GM23338 (cell line): ENCODE measurements around the gene MAPKAPK3. TPM values are rescaled to one million over a fixed set of nuclear protein-coding genes. Genes with fewer than 3 reads are reported as not detected.

Source experiments
- ATAC-seq: fragments of 200-7000 bp; cut with Tn5 transposase; 3 replicates; pipeline ENCODE4 v1.9.1; 2020
- DNase-seq: peaks from one replicate; pipeline ENCODE4 v3.0.0-alpha.2; 2015; ENCODE audit warnings: low spot score
- H2AFZ ChIP-seq: fragments of 200-600 bp; sonication (generic); 2 replicates; pipeline ENCODE4 v1.8.0; 2016; ENCODE audit warnings: antibody characterized with exemption, mild to moderate bottlenecking, moderate library complexity
- H3F3A ChIP-seq: fragments of 200-600 bp; sonication (generic); replicated peaks from 2 replicates; pipeline ENCODE4 v1.8.0; 2017; ENCODE audit warnings: antibody characterized with exemption, mixed run types, low read depth
- H3K27ac ChIP-seq: fragments of 200-600 bp; sonication (generic); 2 replicates; pipeline ENCODE4 v1.6.1; 2016; ENCODE audit warnings: low read depth
- H3K27me3 ChIP-seq: fragments of 200-600 bp; sonication (generic); 2 replicates; pipeline ENCODE4 v1.8.0; 2016; ENCODE audit warnings: mild to moderate bottlenecking, mixed run types, moderate library complexity; ENCODE audit not compliant: insufficient read depth
- H3K36me3 ChIP-seq: fragments of 200-600 bp; sonication (generic); 2 replicates; pipeline ENCODE4 v1.8.0; 2016; ENCODE audit warnings: mild to moderate bottlenecking; ENCODE audit not compliant: insufficient read depth
- H3K4me1 ChIP-seq: fragments of 200-600 bp; sonication (generic); 2 replicates; pipeline ENCODE4 v1.8.0; 2016; ENCODE audit warnings: mild to moderate bottlenecking, moderate library complexity; ENCODE audit not compliant: insufficient read depth
- H3K4me2 ChIP-seq: fragments of 200-600 bp; sonication (generic); 2 replicates; pipeline ENCODE4 v1.7.1; 2017; ENCODE audit warnings: mixed run types
- H3K4me3 ChIP-seq: fragments of 200-600 bp; sonication (generic); 2 replicates; pipeline ENCODE4 v1.6.1; 2016; ENCODE audit warnings: mixed run types
- H3K79me2 ChIP-seq: fragments of 200-600 bp; sonication (generic); replicated peaks from 2 replicates; pipeline ENCODE4 v1.8.0; 2017; ENCODE audit warnings: mild to moderate bottlenecking; ENCODE audit not compliant: insufficient read depth
- H3K9me2 ChIP-seq: fragments of 200-600 bp; sonication (generic); 2 replicates; pipeline ENCODE4 v1.8.0; 2017; ENCODE audit not compliant: insufficient read depth
- H4K20me1 ChIP-seq: fragments of 200-600 bp; sonication (generic); replicated peaks from 2 replicates; pipeline ENCODE4 v1.8.0; 2017; ENCODE audit warnings: mild to moderate bottlenecking; ENCODE audit not compliant: insufficient read depth
- H3K27ac Mint-ChIP-seq: 2 replicates; pipeline ENCODE4 v1.8.0; 2020; ENCODE audit warnings: inconsistent platforms, mild to moderate bottlenecking, moderate library complexity, mixed read lengths
- H3K27me3 Mint-ChIP-seq: 3 replicates; pipeline ENCODE4 v1.8.0; 2022; ENCODE audit warnings: low read depth, mild to moderate bottlenecking, moderate library complexity, mixed read lengths, inconsistent platforms; ENCODE audit not compliant: insufficient read depth, poor library complexity
- H3K36me3 Mint-ChIP-seq: 3 replicates; pipeline ENCODE4 v1.8.0; 2021; ENCODE audit warnings: low read depth, mild to moderate bottlenecking, inconsistent platforms, moderate library complexity, mixed read lengths
- H3K4me1 Mint-ChIP-seq: 3 replicates; pipeline ENCODE4 v1.8.0; 2020; ENCODE audit warnings: mild to moderate bottlenecking, inconsistent platforms, mixed read lengths
- H3K4me3 Mint-ChIP-seq: 3 replicates; pipeline ENCODE4 v1.8.0; 2021; ENCODE audit warnings: moderate library complexity, mild to moderate bottlenecking, inconsistent platforms, mixed read lengths
- H3K9me3 Mint-ChIP-seq: 3 replicates; pipeline ENCODE4 v1.8.0; 2020; ENCODE audit warnings: moderate library complexity, mild to moderate bottlenecking, inconsistent platforms, mixed read lengths
- CREB1 ChIP-seq: fragments of 250-450 bp; sonication (Bioruptor Pico); IDR thresholded peaks from 2 replicates; pipeline ENCODE4 v1.5.0; 2020; ENCODE audit warnings: low read depth, mild to moderate bottlenecking, moderate library complexity
- CTCF ChIP-seq, 2 experiments: fragments of 200-600 bp in 1 of 2; sonication (generic) in 1 of 2; conservative IDR thresholded peaks; 2 replicates each; pipeline versions ENCODE4 v1.5.1 to v1.6.1; 2016 to 2017; ENCODE audit warnings: antibody characterized with exemption in 2 of 2, low read depth in 2 of 2, mild to moderate bottlenecking in 2 of 2, moderate library complexity in 1 of 2
- EZH2 ChIP-seq: fragments of 200-600 bp; sonication (generic); IDR thresholded peaks from one replicate; pipeline ENCODE4 v1.8.0; 2017; ENCODE audit warnings: antibody characterized with exemption, mild to moderate bottlenecking, low read depth; ENCODE audit not compliant: unreplicated experiment
- EZH2phosphoT487 ChIP-seq: fragments of 200-600 bp; sonication (generic); IDR thresholded peaks from one replicate; pipeline ENCODE4 v1.8.1; 2018; ENCODE audit warnings: antibody characterized with exemption; ENCODE audit not compliant: unreplicated experiment
- JUNB ChIP-seq: IDR thresholded peaks from one replicate; pipeline ENCODE4 v1.6.1; 2016; ENCODE audit warnings: antibody characterized with exemption; ENCODE audit not compliant: unreplicated experiment
- NANOG ChIP-seq: IDR thresholded peaks from 2 replicates; pipeline ENCODE4 v1.6.1; 2016; ENCODE audit warnings: antibody characterized with exemption, borderline replicate concordance
- POLR2AphosphoS5 ChIP-seq: IDR thresholded peaks from 2 replicates; pipeline ENCODE4 v1.6.1; 2016; ENCODE audit warnings: antibody characterized with exemption, low read depth
- REST ChIP-seq: IDR thresholded peaks from one replicate; pipeline ENCODE4 v1.6.1; 2018; ENCODE audit warnings: antibody characterized with exemption; ENCODE audit not compliant: unreplicated experiment
- STAT1 ChIP-seq: IDR thresholded peaks from one replicate; pipeline ENCODE4 v1.6.1; 2016; ENCODE audit warnings: antibody characterized with exemption; ENCODE audit not compliant: unreplicated experiment
- polyA plus RNA-seq: library from polyadenylated mRNA; unstranded; fragments of >200 nt; fragmentation: Nextera tagmentation; extraction: Ambion mirVana; gene quantifications from 2 replicates; pipeline ENCODE4 v1.2.1, GENCODE V29; 2016
- total RNA-seq: library from RNA; depleted of rRNA; stranded (reverse); fragments of >200 nt; shearing (Covaris generic); gene quantifications from 2 replicates; pipeline ENCODE4 v1.2.3, GENCODE V29; 2014
- TF ChIP-seq, protein P1 (sequence below): IDR thresholded peaks from 2 replicates; pipeline ENCODE4 v1.6.1; 2016; ENCODE audit warnings: antibody characterized with exemption
- TF ChIP-seq, protein P2 (sequence below): fragments of 250-450 bp; sonication (Bioruptor Pico); IDR thresholded peaks from 2 replicates; pipeline ENCODE4 v1.5.0; 2020; ENCODE audit warnings: mild to moderate bottlenecking, moderate library complexity

MAPKAPK3 gene
- total and polyA plus RNA-seq, 2 experiments from 2014 or later, result 16.5 to 51.1 TPM

DNA sequence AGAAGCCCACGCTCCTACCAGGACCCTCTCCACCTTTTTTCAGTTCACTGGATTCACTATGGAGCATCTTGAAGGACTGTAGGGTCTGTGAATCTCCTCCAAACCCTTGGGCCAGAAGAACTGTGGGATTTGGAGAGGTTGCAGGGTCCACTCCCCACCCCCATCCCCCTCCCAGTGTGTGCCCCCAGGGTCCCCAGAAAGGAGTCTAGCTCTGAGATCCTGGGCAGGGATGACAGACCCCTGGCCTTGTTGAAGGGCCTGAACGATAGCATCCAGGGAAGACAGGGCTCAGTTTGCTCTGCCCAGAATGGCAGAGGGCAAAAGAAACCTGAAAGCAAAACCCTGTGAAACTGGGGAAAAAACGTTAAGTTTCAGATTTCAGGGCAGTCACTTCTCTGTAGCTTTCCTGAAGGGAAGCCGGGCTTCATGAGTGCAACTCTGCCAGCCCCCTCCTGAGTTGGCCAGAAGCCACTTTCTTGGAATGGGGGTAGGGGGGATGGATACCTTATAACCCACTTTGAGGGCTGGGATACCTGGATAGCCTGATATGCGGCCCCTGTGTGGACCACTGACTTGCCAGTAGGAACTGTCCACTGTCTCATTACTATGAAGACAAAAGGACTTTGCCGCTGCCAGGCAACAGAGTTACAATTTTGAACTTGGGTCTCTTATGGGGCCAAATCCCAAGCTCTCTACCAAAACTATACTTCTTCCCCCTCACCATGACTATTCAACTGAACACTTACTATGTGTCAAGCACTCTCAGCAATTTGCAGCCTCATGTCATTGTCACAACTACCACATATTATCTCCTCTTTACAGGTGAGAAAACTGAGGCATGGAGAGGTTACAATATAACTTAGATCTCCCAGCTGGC is 3.7 kb upstream of the MAPKAPK3 start (continued):
- TF ChIP-seq REST, result no peak
- no peak for TF ChIP-seq EZH2phosphoT487
- no peak for TF ChIP-seq JUNB
- TF ChIP-seq, protein P1, sequence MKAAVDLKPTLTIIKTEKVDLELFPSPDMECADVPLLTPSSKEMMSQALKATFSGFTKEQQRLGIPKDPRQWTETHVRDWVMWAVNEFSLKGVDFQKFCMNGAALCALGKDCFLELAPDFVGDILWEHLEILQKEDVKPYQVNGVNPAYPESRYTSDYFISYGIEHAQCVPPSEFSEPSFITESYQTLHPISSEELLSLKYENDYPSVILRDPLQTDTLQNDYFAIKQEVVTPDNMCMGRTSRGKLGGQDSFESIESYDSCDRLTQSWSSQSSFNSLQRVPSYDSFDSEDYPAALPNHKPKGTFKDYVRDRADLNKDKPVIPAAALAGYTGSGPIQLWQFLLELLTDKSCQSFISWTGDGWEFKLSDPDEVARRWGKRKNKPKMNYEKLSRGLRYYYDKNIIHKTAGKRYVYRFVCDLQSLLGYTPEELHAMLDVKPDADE, result no peak

DNA sequence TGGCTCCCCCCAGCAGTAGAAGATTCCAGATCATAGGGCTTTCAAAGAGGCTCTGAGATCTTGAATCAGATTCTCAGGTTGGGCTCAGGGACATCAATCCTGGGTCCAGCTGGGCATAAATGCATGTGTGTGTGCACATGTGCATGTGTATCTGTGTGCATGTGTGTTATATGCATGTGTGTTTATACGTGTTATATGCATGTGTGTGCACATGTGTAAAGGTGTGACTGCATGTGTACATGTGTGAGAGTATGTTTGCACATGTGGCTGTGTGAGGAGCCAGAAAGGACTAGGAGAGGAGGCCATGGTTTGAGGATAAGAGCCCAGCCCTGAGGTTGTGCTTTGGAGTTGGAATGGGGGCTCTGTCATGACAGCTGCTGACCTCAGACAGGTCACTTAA is 1.8 kb upstream of the MAPKAPK3 start:
- Histone ChIP-seq H3K27me3 (peaks cover 36% of the 10 kb centered on the region), H3K36me3 (no peaks in the 10 kb centered on the region), H2AFZ (no peak overlapping the region), H3K79me2 (peaks cover 14% of the 10 kb centered on the region), H3K4me1 (peaks cover 20% of the 10 kb centered on the region), H3K4me2 (no peak overlapping the region), H3K4me3 (no peak overlapping the region), H4K20me1 (peaks cover 6% of the 10 kb centered on the region), H3K9me2 (no peaks in the 10 kb centered on the region), H3K27ac (no peak overlapping the region), H3F3A (peaks cover 14% of the 10 kb centered on the region)
- no peak for DNase-seq
- Mint-ChIP-seq H3K4me3 (no peak overlapping the region; the same call in 2 of the 3 replicates), H3K27ac (no peak overlapping the region), H3K4me1 (peaks cover 24% of the 10 kb centered on the region), H3K27me3 (peaks cover 46% of the 10 kb centered on the region), H3K9me3 (no peaks in the 10 kb centered on the region), H3K36me3 (peaks cover under 1% of the 10 kb centered on the region; the same call in 1 of the 3 replicates)
- ATAC-seq, result no peak
- no peak for TF ChIP-seq CREB1 (CRISPR knock-in tag)
- TF ChIP-seq, protein P2, sequence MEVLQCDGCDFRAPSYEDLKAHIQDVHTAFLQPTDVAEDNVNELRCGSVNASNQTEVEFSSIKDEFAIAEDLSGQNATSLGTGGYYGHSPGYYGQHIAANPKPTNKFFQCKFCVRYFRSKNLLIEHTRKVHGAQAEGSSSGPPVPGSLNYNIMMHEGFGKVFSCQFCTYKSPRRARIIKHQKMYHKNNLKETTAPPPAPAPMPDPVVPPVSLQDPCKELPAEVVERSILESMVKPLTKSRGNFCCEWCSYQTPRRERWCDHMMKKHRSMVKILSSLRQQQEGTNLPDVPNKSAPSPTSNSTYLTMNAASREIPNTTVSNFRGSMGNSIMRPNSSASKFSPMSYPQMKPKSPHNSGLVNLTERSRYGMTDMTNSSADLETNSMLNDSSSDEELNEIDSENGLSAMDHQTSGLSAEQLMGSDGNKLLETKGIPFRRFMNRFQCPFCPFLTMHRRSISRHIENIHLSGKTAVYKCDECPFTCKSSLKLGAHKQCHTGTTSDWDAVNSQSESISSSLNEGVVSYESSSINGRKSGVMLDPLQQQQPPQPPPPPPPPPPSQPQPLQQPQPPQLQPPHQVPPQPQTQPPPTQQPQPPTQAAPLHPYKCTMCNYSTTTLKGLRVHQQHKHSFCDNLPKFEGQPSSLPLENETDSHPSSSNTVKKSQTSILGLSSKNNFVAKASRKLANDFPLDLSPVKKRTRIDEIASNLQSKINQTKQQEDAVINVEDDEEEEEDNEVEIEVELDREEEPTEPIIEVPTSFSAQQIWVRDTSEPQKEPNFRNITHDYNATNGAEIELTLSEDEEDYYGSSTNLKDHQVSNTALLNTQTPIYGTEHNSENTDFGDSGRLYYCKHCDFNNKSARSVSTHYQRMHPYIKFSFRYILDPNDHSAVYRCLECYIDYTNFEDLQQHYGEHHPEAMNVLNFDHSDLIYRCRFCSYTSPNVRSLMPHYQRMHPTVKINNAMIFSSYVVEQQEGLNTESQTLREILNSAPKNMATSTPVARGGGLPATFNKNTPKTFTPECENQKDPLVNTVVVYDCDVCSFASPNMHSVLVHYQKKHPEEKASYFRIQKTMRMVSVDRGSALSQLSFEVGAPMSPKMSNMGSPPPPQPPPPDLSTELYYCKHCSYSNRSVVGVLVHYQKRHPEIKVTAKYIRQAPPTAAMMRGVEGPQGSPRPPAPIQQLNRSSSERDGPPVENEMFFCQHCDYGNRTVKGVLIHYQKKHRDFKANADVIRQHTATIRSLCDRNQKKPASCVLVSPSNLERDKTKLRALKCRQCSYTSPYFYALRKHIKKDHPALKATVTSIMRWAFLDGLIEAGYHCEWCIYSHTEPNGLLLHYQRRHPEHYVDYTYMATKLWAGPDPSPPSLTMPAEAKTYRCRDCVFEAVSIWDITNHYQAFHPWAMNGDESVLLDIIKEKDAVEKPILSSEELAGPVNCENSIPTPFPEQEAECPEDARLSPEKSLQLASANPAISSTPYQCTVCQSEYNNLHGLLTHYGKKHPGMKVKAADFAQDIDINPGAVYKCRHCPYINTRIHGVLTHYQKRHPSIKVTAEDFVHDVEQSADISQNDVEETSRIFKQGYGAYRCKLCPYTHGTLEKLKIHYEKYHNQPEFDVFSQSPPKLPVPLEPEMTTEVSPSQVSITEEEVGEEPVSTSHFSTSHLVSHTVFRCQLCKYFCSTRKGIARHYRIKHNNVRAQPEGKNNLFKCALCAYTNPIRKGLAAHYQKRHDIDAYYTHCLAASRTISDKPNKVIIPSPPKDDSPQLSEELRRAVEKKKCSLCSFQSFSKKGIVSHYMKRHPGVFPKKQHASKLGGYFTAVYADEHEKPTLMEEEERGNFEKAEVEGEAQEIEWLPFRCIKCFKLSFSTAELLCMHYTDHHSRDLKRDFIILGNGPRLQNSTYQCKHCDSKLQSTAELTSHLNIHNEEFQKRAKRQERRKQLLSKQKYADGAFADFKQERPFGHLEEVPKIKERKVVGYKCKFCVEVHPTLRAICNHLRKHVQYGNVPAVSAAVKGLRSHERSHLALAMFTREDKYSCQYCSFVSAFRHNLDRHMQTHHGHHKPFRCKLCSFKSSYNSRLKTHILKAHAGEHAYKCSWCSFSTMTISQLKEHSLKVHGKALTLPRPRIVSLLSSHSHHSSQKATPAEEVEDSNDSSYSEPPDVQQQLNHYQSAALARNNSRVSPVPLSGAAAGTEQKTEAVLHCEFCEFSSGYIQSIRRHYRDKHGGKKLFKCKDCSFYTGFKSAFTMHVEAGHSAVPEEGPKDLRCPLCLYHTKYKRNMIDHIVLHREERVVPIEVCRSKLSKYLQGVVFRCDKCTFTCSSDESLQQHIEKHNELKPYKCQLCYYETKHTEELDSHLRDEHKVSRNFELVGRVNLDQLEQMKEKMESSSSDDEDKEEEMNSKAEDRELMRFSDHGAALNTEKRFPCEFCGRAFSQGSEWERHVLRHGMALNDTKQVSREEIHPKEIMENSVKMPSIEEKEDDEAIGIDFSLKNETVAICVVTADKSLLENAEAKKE (CRISPR knock-in tag), result no peak
- no peak for TF ChIP-seq POLR2AphosphoS5
- no peak for TF ChIP-seq CTCF (conservative IDR thresholded peaks at IDR 0.05; ENCODE audit: low read depth in 2 of 2)
- no peak for TF ChIP-seq EZH2
- no peak for TF ChIP-seq JUNB
- no peak for TF ChIP-seq NANOG
- TF ChIP-seq STAT1, result no peak
